HG03432 (cell line): Measurements from ENCODE around the gene ZBTB6.
A peak's percentile ranks its signal among the peaks of the same experiment; 100 is the strongest.
"Not testable (repeated sequence)": the region's sequence is repeated elsewhere in the genome, so short reads cannot be mapped to it uniquely, and the experiment has no call there.

Source experiments
- ATAC-seq: cut with Tn5 transposase; IDR thresholded peaks from one replicate; pipeline ENCODE4 v1.9.1; 2021; ENCODE audit warnings: mild to moderate bottlenecking, moderate library complexity; ENCODE audit not compliant: unreplicated experiment

The ZBTB6 gene

GRCh38 chr9:122929796-122930354 lies 16.8 kb upstream of the ZBTB6 start:
- ATAC-seq: no peak

GRCh38 chr9:122923947-122924346 lies 10.8 kb upstream of the ZBTB6 start:
- ATAC-seq: no peak

- no peak for ATAC-seq
Measured at GRCh38 chr9:122922713-122923112, 9.6 kb upstream of the ZBTB6 start.

GRCh38 chr9:122918310-122918709 lies 5.2 kb upstream of the ZBTB6 start:
- no peak for ATAC-seq

GRCh38 chr9:122912671-122912963 lies 506 bp downstream of the ZBTB6 start:
- ATAC-seq: no peak

- ATAC-seq: not testable (repeated sequence)
Measured at GRCh38 chr9:122906122-122906521, 7.0 kb downstream of the ZBTB6 start.

GRCh38 chr9:122904823-122905710 lies 8.1 kb downstream of the ZBTB6 start, which contains the start of gene RC3H2:
Gene RC3H2, minus strand, starts transcription at chr9:122905359. Its CDS starts 7,850 bp downstream, at chr9:122897509.
- peak; percentile 86 for ATAC-seq

- ATAC-seq: peak; percentile 36
Measured at GRCh38 chr9:122904466-122904822, 8.7 kb downstream of the ZBTB6 start.

- no peak for ATAC-seq
Measured at GRCh38 chr9:122900791-122901190, 12.3 kb downstream of the ZBTB6 start.

GRCh38 chr9:122897969-122898368 lies 15.2 kb downstream of the ZBTB6 start:
- ATAC-seq: no peak

GRCh38 chr9:122888480-122888879 lies 24.6 kb downstream of the ZBTB6 start:
- ATAC-seq: no peak

- no peak for ATAC-seq
Measured at GRCh38 chr9:122883125-122883524, 30.0 kb downstream of the ZBTB6 start.

- ATAC-seq: no peak
Measured at GRCh38 chr9:122879443-122879842, 33.7 kb downstream of the ZBTB6 start.

- no peak for ATAC-seq
Measured at GRCh38 chr9:122875523-122875922, 37.6 kb downstream of the ZBTB6 start.

GRCh38 chr9:122867276-122867675 lies 45.8 kb downstream of the ZBTB6 start:
- ATAC-seq: not testable (repeated sequence)

- ATAC-seq: no peak
Measured at GRCh38 chr9:122866079-122866478, 47.0 kb downstream of the ZBTB6 start.

- ATAC-seq: no peak
Measured at GRCh38 chr9:122865300-122865699, 47.8 kb downstream of the ZBTB6 start.

GRCh38 chr9:122863407-122863806 lies 49.7 kb downstream of the ZBTB6 start:
- no peak for ATAC-seq

- ATAC-seq: no peak
Measured at GRCh38 chr9:122860319-122861142, 52.6 kb downstream of the ZBTB6 start.
